ENCODE results near the gene KRT6A.

DNA sequence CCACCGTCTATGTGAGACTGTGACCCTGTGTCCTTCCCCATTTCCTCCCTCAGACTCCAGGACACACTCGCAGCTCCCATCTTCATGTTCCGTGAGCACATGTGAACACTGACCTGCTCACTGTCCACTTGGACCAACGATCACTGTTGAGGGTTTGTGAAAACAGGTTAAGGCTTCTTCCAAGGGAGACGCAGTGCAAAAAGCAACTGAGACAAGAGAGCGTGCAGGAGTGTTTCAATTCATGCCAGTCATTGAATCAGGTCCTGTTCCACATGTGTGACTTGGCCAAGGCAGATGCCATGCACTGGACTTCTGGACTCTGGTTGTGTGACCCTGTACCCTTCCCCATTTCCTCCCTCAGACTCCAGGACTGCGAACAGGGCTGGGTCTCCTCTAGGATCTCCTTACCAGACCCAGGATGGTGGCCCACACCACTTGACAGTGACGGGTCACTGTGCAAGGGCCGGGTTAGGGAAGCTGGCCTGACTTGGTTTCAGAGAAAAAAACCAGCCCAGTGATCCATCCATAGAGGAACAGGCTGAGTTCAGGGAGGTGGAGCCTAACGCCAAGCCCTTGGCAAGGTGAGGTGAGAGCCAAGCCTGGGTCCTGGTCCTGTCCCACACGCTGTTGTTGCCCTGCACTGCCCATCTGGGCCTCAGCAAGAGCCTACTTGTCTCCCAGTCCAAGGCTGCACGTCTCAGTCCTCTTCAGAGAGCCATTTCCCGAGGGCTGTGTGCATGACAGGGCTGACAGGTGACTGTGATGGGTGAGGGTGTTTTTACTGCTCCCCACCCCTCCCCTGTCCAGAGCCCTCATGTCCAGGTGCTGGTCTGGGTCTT lies 32.8 kb upstream of the KRT6A start:
- TF ChIP-seq MAFK (IDR thresholded peaks at IDR 0.05; ENCODE audit: low read depth, low read length) (no peak), POLR2A (IDR thresholded peaks at IDR 0.05; ENCODE audit: control extremely low read depth in 1 of 2, low read depth in 2 of 2, low read length in 2 of 2) (no peak), EZH2 (IDR thresholded peaks at IDR 0.05; ENCODE audit: low read depth, low read length, severe bottlenecking) (no peak), ZNF274 (IDR thresholded peaks at IDR 0.05; ENCODE audit: borderline replicate concordance, extremely low read depth, low read length) (no peak), TAF7 (optimal IDR thresholded peaks at IDR 0.05; ENCODE audit: borderline replicate concordance, low read depth, low read length) (no peak), RFX5 (IDR thresholded peaks at IDR 0.05; ENCODE audit: borderline replicate concordance, low read depth, low read length) (no peak), BACH1 (IDR thresholded peaks at IDR 0.05; ENCODE audit: low read length) (no peak)
- TF ChIP-seq, protein P1, sequence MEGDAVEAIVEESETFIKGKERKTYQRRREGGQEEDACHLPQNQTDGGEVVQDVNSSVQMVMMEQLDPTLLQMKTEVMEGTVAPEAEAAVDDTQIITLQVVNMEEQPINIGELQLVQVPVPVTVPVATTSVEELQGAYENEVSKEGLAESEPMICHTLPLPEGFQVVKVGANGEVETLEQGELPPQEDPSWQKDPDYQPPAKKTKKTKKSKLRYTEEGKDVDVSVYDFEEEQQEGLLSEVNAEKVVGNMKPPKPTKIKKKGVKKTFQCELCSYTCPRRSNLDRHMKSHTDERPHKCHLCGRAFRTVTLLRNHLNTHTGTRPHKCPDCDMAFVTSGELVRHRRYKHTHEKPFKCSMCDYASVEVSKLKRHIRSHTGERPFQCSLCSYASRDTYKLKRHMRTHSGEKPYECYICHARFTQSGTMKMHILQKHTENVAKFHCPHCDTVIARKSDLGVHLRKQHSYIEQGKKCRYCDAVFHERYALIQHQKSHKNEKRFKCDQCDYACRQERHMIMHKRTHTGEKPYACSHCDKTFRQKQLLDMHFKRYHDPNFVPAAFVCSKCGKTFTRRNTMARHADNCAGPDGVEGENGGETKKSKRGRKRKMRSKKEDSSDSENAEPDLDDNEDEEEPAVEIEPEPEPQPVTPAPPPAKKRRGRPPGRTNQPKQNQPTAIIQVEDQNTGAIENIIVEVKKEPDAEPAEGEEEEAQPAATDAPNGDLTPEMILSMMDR (IDR thresholded peaks at IDR 0.05; ENCODE audit: control extremely low read depth in 1 of 3, insufficient read depth in 1 of 3, low read depth in 1 of 3, low read length in 3 of 3): no peak
